K562 (cell line): Measurements from ENCODE around the gene UBXN2A. TPM values are rescaled to one million over a fixed set of nuclear protein-coding genes. Genes with fewer than 3 reads are reported as not detected.

Source experiments
- CREB1 ChIP-seq, 2 experiments: sonication (generic) in 1 of 2; formaldehyde crosslinking in 1 of 2; IDR thresholded peaks; 2 replicates each; pipeline versions ENCODE4 v1.6.1 to v1.8.0; 2012 to 2022; ENCODE audit warnings: inconsistent platforms in 1 of 2, mild to moderate bottlenecking in 1 of 2, missing genetic modification reagents in 1 of 2, moderate library complexity in 1 of 2
- DDX20 ChIP-seq: fragments of 450-650 bp; IDR thresholded peaks from 2 replicates; pipeline ENCODE4 v1.6.1; 2016; ENCODE audit warnings: missing genetic modification characterization, low read depth, mild to moderate bottlenecking, missing compliant biosample characterization, moderate library complexity
- GTF3C2 ChIP-seq: IDR thresholded peaks from 3 replicates; pipeline ENCODE4 v1.6.1; 2011; ENCODE audit warnings: borderline replicate concordance, mild to moderate bottlenecking, moderate library complexity; ENCODE audit not compliant: insufficient read length; ENCODE audit errors: extremely low read depth
- LARP7 ChIP-seq: fragments of 450-650 bp; IDR thresholded peaks from 2 replicates; pipeline ENCODE4 v1.6.1; 2016
- SMARCC2 ChIP-seq: fragments of 450-650 bp; IDR thresholded peaks from 2 replicates; pipeline ENCODE4 v1.6.1; 2017; ENCODE audit warnings: antibody characterized with exemption, moderate library complexity, mild to moderate bottlenecking, low read depth
- SMARCE1 ChIP-seq: fragments of 450-650 bp; IDR thresholded peaks from 2 replicates; pipeline ENCODE4 v1.7.1; 2016; ENCODE audit warnings: mild to moderate bottlenecking
- STAT6 ChIP-seq: sonication (generic); formaldehyde crosslinking; IDR thresholded peaks from 2 replicates; pipeline ENCODE4 v1.8.1; 2023; ENCODE audit warnings: mild to moderate bottlenecking, missing genetic modification reagents
- TOE1 ChIP-seq, 2 experiments: fragments of 450-650 bp in 1 of 2; sonication (generic) in 1 of 2; formaldehyde crosslinking in 1 of 2; IDR thresholded peaks; 2 replicates each; pipeline versions ENCODE4 v1.7.1 to v1.8.0; 2016 to 2022; ENCODE audit warnings: borderline replicate concordance in 2 of 2, mild to moderate bottlenecking in 2 of 2, antibody characterized with exemption in 1 of 2, inconsistent platforms in 1 of 2, low read depth in 1 of 2, missing genetic modification reagents in 1 of 2, moderate library complexity in 1 of 2
- UBTF ChIP-seq, 2 experiments: IDR thresholded peaks; 2 replicates each; pipeline ENCODE4 v1.6.1; 2012; ENCODE audit warnings: improper control_type of control experiment in 2 of 2, low read depth in 2 of 2, low read length in 2 of 2, borderline replicate concordance in 1 of 2
- ZNF592 ChIP-seq: fragments of 450-650 bp; IDR thresholded peaks from 2 replicates; pipeline ENCODE4 v1.6.1; 2017; ENCODE audit warnings: antibody characterized with exemption, mild to moderate bottlenecking
- ZNF644 ChIP-seq: fragments of 200-800 bp; sonication (Bioruptor generic); IDR thresholded peaks from 2 replicates; pipeline ENCODE4 v1.6.1; 2016; ENCODE audit warnings: low read depth, missing genetic modification characterization, missing compliant biosample characterization
- polyA plus RNA-seq, 8 experiments: library from polyadenylated mRNA; depleted of rRNA in 4 of 8; stranded (reverse) in 5 of 8; unstranded in 3 of 8; fragments of >200 nt; fragmentation: Nextera tagmentation in 2 of 8; fragmentation: Illumina TruSeq in 1 of 8; extraction: Ambion mirVana in 2 of 8; extraction: Trizol in 1 of 8; gene quantifications; 2 replicates each; pipeline versions ENCODE4 v1.2.1 to v1.2.3, GENCODE V29; 2011 to 2014; ENCODE audit warnings: inconsistent platforms in 1 of 8, missing spikeins in 1 of 8
- total RNA-seq, 7 experiments: library from RNA; depleted of rRNA in 6 of 7; stranded (reverse); fragments of >200 nt in 6 of 7; fragmentation: Illumina TruSeq in 2 of 7; extraction: Trizol in 2 of 7; gene quantifications; 2 replicates each; pipeline versions ENCODE4 v1.2.1 to v1.2.3, GENCODE V29; 2011 to 2021; ENCODE audit warnings: low replicate concordance in 1 of 7

UBXN2A gene
- total and polyA plus RNA-seq, 9 of the 15 experiments (the other 6 are each of a cell fraction or from before 2014, with no cell fraction given) = 3.4 to 25.6 (median 16.0) TPM

- TF ChIP-seq UBTF (IDR thresholded peaks at IDR 0.05; ENCODE audit: borderline replicate concordance in 1 of 2, low read depth in 2 of 2, low read length in 2 of 2) (0 out of 4 replicates have a peak, but pooled peaks of 1 of the 2 experiments have one; percentile 81), DDX20 (tag) (no peak), GTF3C2 (no peak), SMARCC2 (no peak), SMARCE1 (peak; percentile 33; the same call in 1 of the 2 replicates), ZNF644 (tag) (peak; percentile 87), TOE1 (IDR thresholded peaks at IDR 0.05; ENCODE audit: borderline replicate concordance) (no peak), TOE1 (CRISPR knock-in tag; IDR thresholded peaks at IDR 0.05; ENCODE audit: borderline replicate concordance, low read depth) (no peak), STAT6 (CRISPR knock-in tag) (no peak), LARP7 (peak; percentile 43; the same call in 1 of the 2 replicates), ZNF592 (peak; percentile 46; the same call in 1 of the 2 replicates), CREB1 (IDR thresholded peaks at IDR 0.05) (no peak; the same call in 1 of the 2 replicates), CREB1 (CRISPR knock-in tag; IDR thresholded peaks at IDR 0.05) (0 out of 2 replicates have a peak, but pooled peaks have one; percentile 5)
These were observed at the start of gene UBXN2A (continued) for GRCh38 chr2:23939987-23940717.
